Activated naive CD8-positive, alpha-beta T cell treated with anti-CD3 and anti-CD28 coated beads for 36 hours (primary cell): Measurements from ENCODE around the gene SPSB1. TPM values are rescaled to one million over a fixed set of nuclear protein-coding genes. Genes with fewer than 3 reads are reported as not detected.

Experiments
- DNase-seq: peaks from one replicate; pipeline ENCODE4 v3.0.0; 2021
- H3K27ac Mint-ChIP-seq: one replicate; pipeline ENCODE4 v1.8.0; 2022; ENCODE audit warnings: mild to moderate bottlenecking, moderate library complexity, mixed read lengths
- H3K27me3 Mint-ChIP-seq: one replicate; pipeline ENCODE4 v1.8.0; 2022; ENCODE audit warnings: mild to moderate bottlenecking, mixed read lengths
- H3K36me3 Mint-ChIP-seq: one replicate; pipeline ENCODE4 v1.8.0; 2021; ENCODE audit warnings: mild to moderate bottlenecking, mixed read lengths
- H3K4me1 Mint-ChIP-seq: one replicate; pipeline ENCODE4 v1.8.0; 2021; ENCODE audit warnings: mixed read lengths
- H3K4me3 Mint-ChIP-seq: one replicate; pipeline ENCODE4 v1.8.0; 2022; ENCODE audit warnings: mild to moderate bottlenecking, moderate library complexity, mixed read lengths
- H3K9me3 Mint-ChIP-seq: one replicate; pipeline ENCODE4 v1.8.0; 2022; ENCODE audit warnings: mixed read lengths
- total RNA-seq, 2 experiments: library from RNA; stranded (reverse); gene quantifications; one replicate each; pipeline ENCODE4 v1.2.3, GENCODE V29; 2021

The SPSB1 gene
- total RNA-seq, 2 experiments from 2014 or later, result 0.36 to 0.37 TPM

DNA sequence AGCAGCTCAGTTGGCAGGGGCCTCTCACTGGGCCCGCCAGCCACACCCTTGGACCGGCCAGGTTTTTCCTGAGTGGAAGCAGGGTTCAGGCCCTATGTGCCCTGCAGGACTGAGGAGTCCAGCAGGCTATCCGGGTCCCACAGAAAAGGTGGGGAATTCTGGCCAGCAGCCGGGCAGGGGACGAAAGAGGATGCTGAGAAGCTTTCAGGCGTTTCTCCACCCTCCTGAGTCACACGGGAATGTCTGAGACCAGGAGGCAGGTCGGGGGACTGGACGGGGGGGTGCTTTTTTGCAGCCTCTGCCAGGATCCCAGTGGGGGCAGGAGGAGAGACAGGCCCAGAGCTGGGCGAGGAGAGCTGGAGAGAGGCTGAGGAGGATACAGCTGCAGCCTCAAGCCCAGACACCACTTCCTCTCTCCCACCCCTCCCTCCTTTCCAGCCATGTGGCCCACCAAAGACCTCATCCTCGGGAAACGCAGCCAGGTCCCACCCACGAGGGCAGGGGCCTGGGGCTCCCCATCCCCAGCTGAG lies 105.4 kb downstream of the SPSB1 start:
- Mint-ChIP-seq H3K4me3 (no peak overlapping the region), H3K9me3 (peaks cover 2% of the 10 kb centered on the region), H3K4me1 (peaks cover 6% of the 10 kb centered on the region), H3K27me3 (no peaks in the 10 kb centered on the region), H3K27ac (no peak overlapping the region), H3K36me3 (no peaks in the 10 kb centered on the region)
- no peak for DNase-seq

DNA sequence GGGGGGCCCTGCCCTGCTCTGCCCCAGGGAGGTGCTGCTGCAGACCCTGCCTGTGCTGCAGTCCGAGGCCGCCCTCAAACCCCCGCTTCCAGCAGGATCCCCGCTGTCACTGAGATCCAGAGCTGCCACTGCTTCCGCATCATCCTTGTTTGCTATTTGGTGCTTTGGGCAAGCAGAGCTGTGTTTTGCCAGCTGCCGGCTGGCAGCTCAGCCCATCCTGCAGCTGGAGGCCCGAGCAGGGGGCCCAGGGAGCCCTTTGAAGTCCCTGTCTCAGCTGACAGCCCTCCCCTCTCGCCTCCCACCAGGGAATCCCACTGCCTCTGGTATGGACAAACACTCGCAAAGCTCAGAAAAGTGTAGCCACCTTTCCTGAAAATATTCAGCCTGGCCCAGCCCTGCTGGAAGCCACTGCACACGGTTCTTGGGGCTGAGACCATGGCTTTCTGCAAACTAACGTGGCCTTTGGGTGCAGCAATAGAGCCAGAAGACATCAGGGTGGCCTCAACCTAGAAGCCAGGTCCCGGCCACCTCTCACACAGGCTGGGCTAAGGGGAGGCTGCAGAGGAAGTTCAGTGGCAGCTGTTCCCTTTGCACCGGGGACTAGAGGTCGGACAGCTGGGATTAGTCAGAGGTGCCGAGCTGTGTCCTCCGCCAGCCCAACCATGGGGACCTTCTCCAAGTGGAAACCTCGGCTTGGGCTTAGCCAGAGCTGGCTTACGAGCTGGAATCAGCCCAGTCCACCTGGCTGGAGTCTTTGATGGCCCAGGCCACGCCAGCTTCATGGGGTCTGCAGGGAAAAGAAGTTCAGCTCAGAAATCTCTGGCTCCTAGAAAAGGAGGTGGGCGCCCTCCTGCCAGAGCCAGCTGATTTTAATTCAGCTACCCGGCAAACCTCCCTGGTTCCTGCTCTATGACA lies 107.1 kb downstream of the SPSB1 start:
- Mint-ChIP-seq H3K27ac (no peak overlapping the region), H3K9me3 (peaks cover 2% of the 10 kb centered on the region), H3K4me1 (peaks cover 6% of the 10 kb centered on the region), H3K36me3 (no peaks in the 10 kb centered on the region), H3K27me3 (no peaks in the 10 kb centered on the region), H3K4me3 (no peak overlapping the region)
- DNase-seq, result no peak

DNA sequence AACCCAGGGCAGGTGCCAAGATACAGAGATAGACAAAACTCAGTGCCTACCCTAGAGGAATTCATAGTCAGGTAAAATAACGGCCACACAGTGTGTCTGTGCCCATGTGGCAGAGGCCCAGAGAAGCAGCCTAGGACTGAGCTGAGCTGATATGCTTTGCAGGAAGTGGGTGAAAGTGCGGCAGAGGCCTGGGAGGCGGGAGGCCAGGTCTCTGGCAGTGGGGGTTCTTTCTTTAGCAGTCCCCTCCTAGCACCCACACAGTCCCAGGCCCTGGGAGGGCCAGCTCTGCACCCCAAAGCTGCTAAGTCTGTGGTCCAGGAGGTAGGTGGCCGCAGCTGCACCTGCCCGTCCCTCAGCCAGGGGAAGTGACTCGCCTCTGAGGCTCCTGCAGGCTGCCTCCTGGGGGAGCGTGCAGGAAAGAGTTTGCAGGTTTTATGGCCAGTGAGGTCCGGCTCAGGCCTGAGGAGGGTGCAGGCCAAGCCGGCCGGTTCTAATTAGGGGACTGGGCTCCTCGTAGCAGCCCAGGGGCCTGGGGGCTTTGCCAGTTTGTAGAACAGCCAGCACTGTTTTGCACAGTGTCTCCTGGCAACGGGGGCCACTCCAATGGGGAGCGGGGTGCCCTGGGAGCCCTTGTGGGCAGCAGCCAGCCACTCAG lies 107.9 kb downstream of the SPSB1 start:
- Mint-ChIP-seq H3K4me3 (no peak overlapping the region), H3K27ac (no peak overlapping the region), H3K9me3 (no peaks in the 10 kb centered on the region), H3K27me3 (no peaks in the 10 kb centered on the region), H3K4me1 (peaks cover 6% of the 10 kb centered on the region), H3K36me3 (no peaks in the 10 kb centered on the region)
- no peak for DNase-seq

DNA sequence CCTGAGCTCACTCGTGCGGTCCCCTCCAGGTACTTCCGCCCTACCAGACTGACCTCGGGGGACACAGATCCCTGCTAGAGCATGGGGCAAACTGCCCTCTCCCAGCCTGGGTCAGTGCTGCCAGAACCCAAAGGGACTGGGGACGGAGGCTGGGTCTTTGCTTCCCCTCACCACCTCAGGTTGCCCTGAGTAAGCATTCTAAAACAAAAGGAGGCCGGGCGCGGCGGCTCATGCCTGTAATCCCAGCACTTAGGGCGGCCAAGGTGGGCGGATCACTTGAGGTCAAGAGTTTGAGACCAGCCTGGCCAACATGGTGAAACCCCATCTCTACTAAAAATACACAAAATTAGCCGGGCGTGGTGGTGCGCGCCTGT lies 108.4 kb downstream of the SPSB1 start:
- Mint-ChIP-seq H3K27me3 (no peaks in the 10 kb centered on the region), H3K27ac (no peak overlapping the region), H3K4me3 (no peak overlapping the region), H3K36me3 (no peaks in the 10 kb centered on the region), H3K9me3 (no peaks in the 10 kb centered on the region), H3K4me1 (peaks cover 6% of the 10 kb centered on the region)
- no peak for DNase-seq

DNA sequence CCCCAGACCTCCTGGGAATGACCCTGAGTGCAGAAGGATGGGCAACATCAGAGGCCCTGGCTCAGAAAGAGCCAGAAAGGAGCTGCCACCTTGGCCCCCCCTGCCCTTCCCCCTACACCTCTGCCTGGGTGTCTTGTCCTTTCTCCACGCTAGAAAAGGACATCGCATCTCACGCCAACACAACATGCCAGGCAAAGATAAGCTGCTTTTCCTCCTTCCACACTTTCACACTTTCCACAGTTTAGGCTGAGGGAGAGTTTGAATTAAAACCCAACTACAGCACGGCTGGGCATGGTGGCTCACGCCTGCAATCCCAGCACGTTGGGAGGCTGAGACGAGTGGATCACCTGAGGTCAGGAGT lies 109.5 kb downstream of the SPSB1 start:
- H3K9me3 Mint-ChIP-seq, result no peaks in the 10 kb centered on the region
- no peak overlapping the region for H3K27ac Mint-ChIP-seq
- no peak overlapping the region for H3K4me3 Mint-ChIP-seq
- H3K36me3 Mint-ChIP-seq, result no peaks in the 10 kb centered on the region
- H3K4me1 Mint-ChIP-seq, result peaks cover 6% of the 10 kb centered on the region
- no peaks in the 10 kb centered on the region for H3K27me3 Mint-ChIP-seq
- no peak for DNase-seq

DNA sequence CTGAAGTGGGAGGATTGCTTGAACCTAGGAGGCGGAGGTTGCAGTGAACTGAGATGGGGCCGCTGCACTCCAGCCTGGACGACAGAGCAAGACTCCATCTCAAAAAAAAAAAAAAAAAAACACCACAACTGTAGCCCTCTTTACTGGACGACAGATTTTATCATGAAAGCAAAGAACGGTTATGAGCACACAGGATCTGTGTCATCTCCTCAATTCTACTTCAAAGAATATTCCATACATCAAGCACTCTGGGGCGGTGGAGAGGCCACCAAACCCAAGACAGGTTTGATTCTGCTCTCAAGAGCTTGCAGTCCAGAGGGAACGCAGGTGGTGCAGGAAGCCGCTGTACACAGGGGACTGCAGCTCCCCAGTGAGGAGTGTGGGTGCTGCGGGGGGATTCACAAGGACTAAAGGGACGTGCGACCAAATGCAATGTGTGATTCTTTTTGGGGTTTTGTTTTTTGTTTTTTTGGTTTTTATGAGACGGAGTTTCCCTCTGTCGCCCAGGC lies 110.1 kb downstream of the SPSB1 start:
- DNase-seq, result no peak
- Mint-ChIP-seq H3K36me3 (no peaks in the 10 kb centered on the region), H3K27ac (no peak overlapping the region), H3K27me3 (no peaks in the 10 kb centered on the region), H3K4me1 (peaks cover 6% of the 10 kb centered on the region), H3K9me3 (no peaks in the 10 kb centered on the region), H3K4me3 (no peak overlapping the region)

DNA sequence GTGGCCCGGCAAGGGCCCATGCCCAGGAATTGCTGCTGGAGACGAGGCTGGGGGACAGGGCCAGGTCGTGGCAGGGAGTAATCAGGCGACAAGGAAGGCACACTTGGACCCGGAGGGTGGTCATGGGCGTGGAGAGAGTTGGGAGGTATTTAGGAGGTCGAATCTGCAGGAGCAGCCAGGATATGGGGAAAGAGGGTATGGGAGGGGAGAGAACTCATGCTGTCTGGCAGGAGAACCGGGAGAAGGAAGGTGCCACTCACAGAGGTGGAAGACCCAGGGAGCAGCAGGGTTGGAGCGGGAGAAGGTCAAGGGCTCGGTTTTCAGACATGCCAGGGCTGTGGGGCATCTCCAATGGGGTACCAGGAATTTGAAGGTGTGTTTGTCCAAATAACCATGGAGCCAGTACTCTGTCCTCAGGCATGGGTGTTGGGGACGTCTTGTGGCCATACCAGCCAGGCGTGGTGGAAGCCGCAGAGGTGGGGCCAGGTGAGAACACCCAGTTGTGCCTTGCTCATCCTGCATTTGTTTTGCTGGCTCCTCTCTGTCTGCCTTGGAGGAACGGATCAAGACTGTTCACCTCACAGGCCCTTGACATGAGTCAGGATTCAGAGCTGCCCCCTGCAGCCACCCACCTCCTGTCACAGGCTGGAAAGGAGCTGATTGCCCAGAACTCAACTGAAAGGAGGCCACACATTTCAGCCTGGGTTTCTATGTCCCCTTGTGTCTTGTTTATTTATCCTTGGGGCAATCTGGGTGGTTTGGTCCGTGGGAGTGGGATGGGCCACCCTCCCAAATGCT lies 111.6 kb downstream of the SPSB1 start:
- H3K4me3 Mint-ChIP-seq, result no peak overlapping the region
- peaks cover 4% of the 10 kb centered on the region for H3K4me1 Mint-ChIP-seq

DNA sequence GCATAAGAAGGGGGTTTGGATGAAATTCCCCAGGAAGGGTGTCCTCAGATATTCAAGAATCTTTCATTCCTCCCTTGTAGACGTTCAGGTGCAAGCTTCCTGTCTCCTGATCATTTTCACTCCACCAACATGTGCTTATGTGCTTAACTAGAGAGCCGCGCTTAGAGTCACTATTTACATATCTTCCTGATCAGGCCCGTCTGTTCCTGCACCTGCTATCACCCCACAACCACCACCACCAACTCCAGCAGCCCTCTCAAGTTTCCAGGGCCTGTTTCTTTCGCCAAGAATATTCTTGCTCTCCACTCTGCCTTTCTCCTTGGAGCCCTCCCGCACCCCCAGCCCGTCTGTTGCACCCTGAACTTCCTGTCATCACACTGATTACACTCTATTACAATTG lies 113.4 kb downstream of the SPSB1 start:
- Mint-ChIP-seq H3K9me3 (peaks cover 2% of the 10 kb centered on the region), H3K27ac (no peak overlapping the region), H3K27me3 (peaks cover 6% of the 10 kb centered on the region), H3K4me3 (no peak overlapping the region), H3K36me3 (peaks cover 3% of the 10 kb centered on the region), H3K4me1 (peaks cover 3% of the 10 kb centered on the region)
- DNase-seq, result no peak

More for the DNA sequence above, 111.6 kb downstream of the SPSB1 start:
- Mint-ChIP-seq H3K9me3 (no peaks in the 10 kb centered on the region), H3K27ac (no peak overlapping the region), H3K27me3 (no peaks in the 10 kb centered on the region), H3K36me3 (no peaks in the 10 kb centered on the region)
- no peak for DNase-seq

DNA sequence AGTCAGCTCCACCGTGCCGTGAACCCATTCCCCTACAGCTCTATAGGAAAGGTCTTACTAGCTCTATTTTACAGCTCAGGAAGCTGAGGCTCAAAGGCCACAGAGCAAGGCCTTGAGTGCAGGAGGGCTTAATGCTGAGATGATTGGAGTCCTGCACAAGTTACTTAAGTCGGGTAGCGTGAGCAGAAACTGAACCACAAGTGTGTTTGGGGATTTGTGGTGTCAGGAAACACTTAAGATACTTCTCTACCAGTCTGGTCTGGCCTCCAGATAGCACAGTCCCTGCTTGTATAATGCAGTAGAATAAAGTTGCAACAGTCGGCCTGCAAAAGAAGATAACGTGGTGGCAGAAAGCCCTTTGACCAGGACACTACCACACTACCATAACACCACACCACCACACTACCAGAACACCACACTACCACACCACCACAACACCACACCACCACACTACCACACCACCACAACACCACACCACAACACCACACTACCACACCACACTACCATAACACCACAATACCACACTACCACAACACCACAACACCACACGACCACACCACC lies 118.1 kb downstream of the SPSB1 start:
- H3K27ac Mint-ChIP-seq, result peak overlapping the region; percentile 57
- peaks cover 3% of the 10 kb centered on the region for H3K9me3 Mint-ChIP-seq
- peaks cover 20% of the 10 kb centered on the region for H3K4me1 Mint-ChIP-seq
- peaks cover 4% of the 10 kb centered on the region for H3K36me3 Mint-ChIP-seq
- peaks cover 12% of the 10 kb centered on the region for H3K27me3 Mint-ChIP-seq
- H3K4me3 Mint-ChIP-seq, result peak overlapping the region; percentile 20
- peak; percentile 6 for DNase-seq

DNA sequence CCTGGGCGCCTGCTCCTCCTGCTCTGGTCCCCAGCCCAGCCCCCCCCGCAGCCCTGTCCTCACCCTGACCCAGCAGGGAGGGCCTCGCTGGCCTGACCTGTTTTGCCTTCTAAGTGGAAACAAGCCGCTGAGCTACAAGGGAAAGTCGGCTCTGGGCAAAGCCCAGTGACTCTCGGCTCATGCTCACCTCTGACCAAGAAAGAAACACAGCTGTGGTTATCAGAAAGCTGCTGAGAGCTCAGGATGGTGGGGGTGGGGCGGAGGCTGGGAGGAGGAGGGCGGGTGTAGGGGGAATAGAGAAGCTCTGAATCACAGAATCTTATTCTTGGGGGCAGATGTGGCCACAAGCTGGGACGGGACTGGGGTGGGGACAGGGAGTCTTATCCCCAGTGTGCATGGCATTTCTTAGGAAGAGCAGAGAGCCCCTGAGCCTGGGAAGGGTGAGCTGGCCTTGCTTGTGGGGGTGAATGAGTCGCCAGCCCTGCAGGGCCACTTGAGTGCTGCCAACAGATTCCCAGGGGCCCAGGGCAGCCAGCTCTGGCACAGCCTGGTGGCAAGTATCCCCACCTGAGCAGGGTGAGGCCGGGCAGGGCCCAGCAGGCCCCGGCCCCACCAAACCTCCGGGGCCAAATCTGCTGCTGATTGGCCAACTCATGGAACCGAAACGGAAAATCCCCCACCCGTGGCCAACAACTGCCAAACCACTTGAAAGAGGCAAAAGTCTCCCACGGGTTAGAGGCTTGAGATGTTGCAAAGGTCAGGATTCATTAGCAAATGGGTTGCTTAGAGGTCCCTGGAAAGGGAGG lies 120.6 kb downstream of the SPSB1 start:
- H3K9me3 Mint-ChIP-seq, result peaks cover 3% of the 10 kb centered on the region
- peak overlapping the region; percentile 56 for H3K27ac Mint-ChIP-seq
- DNase-seq, result peak; percentile 69
- peak overlapping the region; percentile 37 for H3K4me3 Mint-ChIP-seq
- peaks cover 28% of the 10 kb centered on the region for H3K27me3 Mint-ChIP-seq
- H3K36me3 Mint-ChIP-seq, result peaks cover 4% of the 10 kb centered on the region
- peaks cover 39% of the 10 kb centered on the region for H3K4me1 Mint-ChIP-seq

DNA sequence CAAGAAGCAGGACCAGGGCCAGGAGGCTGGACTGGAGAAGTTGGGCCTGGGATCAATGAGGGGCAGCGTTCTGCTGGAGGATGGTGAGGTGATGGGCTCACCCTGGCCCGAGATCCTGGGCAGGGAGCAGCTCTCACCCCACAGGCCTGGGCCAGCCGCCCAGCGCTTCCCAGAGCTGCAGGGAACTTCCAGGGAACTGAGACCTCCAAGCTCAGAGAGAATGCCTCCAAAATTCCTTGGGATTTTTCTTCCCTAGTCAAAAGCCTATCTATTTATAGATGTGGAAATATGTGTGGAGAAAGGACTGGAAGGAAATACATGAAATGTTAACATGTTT lies 121.2 kb downstream of the SPSB1 start:
- Mint-ChIP-seq H3K4me1 (peaks cover 41% of the 10 kb centered on the region), H3K9me3 (peaks cover 3% of the 10 kb centered on the region), H3K27me3 (peaks cover 28% of the 10 kb centered on the region), H3K27ac (no peak overlapping the region), H3K4me3 (peak overlapping the region; percentile 37), H3K36me3 (peaks cover 4% of the 10 kb centered on the region)
- DNase-seq, result no peak

DNA sequence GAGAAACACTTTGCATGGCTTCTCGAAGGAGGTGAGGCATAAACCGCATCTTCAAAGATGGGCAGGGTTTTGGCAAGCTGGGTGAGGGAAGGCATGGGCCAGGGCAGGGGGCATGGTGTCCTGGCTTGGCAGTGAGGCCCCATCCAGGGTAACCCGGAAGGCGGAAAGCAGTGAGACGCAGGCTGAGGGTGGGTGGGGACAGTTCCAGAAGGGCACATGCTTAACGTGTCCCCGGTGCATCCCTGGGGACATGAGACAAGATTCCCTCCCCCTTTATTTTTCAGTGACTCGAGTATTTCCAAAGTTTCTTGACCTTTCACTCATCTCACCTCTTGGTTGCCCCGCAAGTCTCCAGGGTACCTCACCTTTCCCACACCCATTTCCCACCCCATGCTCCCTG lies 123.8 kb downstream of the SPSB1 start:
- Mint-ChIP-seq H3K4me1 (peaks cover 41% of the 10 kb centered on the region), H3K27ac (no peak overlapping the region), H3K4me3 (no peak overlapping the region), H3K27me3 (peaks cover 34% of the 10 kb centered on the region), H3K9me3 (no peaks in the 10 kb centered on the region), H3K36me3 (peaks cover 3% of the 10 kb centered on the region)
- DNase-seq, result no peak

DNA sequence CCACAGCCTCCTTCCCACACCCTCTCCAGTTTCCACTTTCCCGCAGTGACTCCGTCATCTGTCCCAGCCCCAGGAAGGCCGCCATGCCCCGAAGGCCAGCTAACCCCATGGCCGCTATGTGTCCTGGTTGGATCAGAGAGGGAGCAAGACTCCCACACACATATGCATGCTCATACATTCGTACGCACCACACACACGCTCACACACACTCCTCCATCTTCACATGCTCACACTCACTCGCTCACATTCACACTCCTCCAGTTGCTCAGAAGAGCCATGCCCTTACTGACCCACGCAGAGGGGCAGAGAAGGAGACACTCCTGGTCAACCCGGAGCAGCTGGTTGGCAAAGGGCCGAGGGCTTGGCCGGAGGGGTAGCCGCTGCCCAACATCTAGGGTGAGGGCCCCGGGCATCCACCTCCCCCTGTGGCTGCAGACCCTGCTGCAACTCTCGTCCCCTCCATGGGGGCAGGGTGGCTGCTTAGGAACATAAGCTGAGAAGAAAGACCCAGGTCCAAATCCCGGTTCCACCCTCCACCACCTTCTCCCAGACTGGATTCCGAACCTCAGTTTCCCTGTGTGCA lies 124.3 kb downstream of the SPSB1 start:
- no peaks in the 10 kb centered on the region for H3K9me3 Mint-ChIP-seq
- peaks cover 39% of the 10 kb centered on the region for H3K27me3 Mint-ChIP-seq
- H3K4me3 Mint-ChIP-seq, result no peak overlapping the region
- peaks cover 39% of the 10 kb centered on the region for H3K4me1 Mint-ChIP-seq
- no peak overlapping the region for H3K27ac Mint-ChIP-seq
- H3K36me3 Mint-ChIP-seq, result peaks cover 3% of the 10 kb centered on the region
- no peak for DNase-seq

DNA sequence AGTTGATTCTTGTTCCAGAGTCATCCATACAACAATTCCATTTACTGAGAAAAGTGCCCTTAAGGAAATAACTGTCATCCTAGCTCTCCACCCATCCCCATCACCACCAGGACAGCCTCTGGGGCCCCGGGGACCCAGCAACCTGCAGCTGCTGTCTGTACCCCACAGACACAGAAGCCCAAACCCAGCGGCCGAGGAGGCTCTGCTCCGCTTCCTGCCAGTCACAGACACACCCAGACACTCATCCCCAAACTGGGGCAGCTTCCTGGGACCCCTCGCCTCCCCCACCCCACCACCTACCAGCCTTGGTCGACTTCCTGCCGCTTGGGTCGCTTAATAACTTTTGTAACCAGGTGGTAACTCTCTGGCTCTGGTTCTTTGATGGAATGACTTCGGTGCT lies 125.0 kb downstream of the SPSB1 start:
- H3K27ac Mint-ChIP-seq, result no peak overlapping the region
- peaks cover 3% of the 10 kb centered on the region for H3K36me3 Mint-ChIP-seq
- peaks cover 46% of the 10 kb centered on the region for H3K27me3 Mint-ChIP-seq
- H3K9me3 Mint-ChIP-seq, result no peaks in the 10 kb centered on the region
- peaks cover 36% of the 10 kb centered on the region for H3K4me1 Mint-ChIP-seq
- DNase-seq, result peak; percentile 19
- H3K4me3 Mint-ChIP-seq, result no peak overlapping the region
